WI38 (cell line): Measurements from ENCODE around the gene KLHL26.
"Not testable (repeated sequence)": the region's sequence is repeated elsewhere in the genome, so short reads cannot be mapped to it uniquely, and the experiment has no call there.

Experiments used
- H3K4me3 ChIP-seq: 2 replicates; pipeline ENCODE4 v1.5.1; 2011; ENCODE audit warnings: low read depth, mild to moderate bottlenecking, control low read depth, low read length
- TF ChIP-seq, protein P1 (sequence below): IDR thresholded peaks from 2 replicates; pipeline ENCODE4 v1.5.1; 2012; ENCODE audit warnings: low read depth, mild to moderate bottlenecking, control low read depth, low read length

Gene KLHL26

DNA sequence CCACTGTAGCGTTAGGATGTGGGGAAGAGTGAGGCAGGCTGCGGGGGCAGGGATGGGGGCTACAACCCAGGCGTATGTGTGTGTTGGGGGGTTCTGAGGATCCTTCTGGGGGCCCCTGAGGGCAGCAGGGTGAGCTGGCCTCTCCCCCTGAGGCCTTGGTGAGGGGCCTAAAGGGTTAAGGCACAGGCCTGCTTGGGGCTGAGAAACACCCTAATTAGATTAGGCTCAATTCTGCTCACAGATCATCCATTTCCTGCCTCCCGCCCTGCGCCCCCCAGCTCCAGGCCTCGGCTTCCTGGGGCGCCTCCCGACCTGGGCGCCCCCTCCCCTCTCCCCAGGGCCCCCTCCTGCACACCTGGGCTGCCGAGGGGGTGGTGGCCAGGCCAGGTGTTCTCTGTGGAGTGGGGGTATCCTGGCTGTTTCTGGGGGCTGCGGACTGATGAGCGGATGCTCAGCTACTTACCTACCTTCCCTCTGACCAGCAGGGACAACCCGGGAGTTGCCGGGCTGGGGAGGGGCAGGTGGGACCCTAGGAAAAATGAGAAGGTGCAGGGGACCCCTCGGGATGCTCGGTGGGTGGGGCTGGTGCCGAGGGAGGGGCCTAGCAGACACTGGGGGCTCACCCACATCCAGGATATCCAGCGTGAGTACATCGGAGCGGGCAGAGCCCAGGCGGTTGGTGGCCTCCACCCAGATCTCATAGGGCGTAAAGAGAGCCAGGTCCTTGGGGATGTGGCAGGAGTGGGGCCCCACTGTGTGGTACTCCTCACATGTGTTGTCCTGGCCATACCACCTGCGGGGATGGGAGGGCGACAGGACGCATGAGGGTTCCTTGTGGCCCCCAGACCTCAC is 38.8 kb upstream of the KLHL26 start:
- TF ChIP-seq, protein P1, sequence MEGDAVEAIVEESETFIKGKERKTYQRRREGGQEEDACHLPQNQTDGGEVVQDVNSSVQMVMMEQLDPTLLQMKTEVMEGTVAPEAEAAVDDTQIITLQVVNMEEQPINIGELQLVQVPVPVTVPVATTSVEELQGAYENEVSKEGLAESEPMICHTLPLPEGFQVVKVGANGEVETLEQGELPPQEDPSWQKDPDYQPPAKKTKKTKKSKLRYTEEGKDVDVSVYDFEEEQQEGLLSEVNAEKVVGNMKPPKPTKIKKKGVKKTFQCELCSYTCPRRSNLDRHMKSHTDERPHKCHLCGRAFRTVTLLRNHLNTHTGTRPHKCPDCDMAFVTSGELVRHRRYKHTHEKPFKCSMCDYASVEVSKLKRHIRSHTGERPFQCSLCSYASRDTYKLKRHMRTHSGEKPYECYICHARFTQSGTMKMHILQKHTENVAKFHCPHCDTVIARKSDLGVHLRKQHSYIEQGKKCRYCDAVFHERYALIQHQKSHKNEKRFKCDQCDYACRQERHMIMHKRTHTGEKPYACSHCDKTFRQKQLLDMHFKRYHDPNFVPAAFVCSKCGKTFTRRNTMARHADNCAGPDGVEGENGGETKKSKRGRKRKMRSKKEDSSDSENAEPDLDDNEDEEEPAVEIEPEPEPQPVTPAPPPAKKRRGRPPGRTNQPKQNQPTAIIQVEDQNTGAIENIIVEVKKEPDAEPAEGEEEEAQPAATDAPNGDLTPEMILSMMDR: no peak
- H3K4me3 ChIP-seq: no peak overlapping the region

DNA sequence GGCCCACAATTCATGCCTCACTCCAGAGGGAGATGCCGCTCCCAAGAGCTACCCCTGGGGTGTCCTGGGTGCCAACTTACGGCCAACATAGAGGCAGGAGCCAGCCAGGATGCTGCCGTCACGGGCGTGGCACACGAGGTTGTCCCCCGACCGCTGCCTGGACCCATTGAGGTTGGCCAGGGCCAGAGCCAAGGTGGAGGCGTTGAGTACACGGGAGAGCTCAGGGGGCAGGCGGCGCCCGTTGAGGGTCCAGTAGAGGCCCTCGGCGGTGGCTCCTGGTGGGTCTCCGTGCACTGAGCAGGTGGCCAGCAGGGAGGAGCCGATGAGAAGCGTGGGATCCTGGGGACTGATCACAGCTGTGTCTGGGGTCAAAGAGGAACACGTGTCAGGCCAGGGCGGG is 37.3 kb upstream of the KLHL26 start:
- no peak overlapping the region for H3K4me3 ChIP-seq
- TF ChIP-seq, protein P1: no peak

DNA sequence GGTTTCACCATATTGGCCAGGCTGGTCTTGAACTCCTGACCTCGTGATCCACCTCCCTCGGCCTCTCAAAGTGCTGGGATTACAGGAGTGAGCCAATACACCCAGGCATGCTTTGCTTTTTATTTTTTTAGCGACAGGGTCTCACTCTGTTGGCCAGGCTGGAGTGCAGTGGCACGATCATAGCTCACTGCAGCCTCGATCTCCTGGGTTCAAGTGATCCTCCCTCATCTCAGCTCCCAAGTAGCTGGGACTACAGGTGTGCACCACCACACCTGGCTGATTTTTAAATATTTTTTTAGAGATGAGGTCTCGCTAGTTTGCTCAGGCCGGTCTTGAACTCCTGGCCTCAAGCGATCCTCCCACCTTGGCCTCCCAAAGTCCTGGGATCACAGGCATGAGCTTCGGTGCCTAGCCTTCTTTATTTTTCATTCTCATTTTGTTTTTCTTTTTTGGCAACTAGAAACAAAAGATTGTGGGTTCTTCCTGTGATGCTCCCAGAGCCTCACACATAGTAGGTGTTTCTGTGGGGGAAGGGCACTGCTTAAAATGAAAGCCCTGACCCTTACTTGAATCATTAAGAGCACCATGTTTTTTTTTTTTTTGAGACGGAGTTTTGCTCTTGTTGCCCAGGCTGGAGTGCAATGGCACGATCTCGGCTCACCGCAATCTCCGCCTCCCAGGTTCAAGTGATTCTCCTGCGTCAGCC is 36.0 kb upstream of the KLHL26 start:
- H3K4me3 ChIP-seq: not testable (repeated sequence)

DNA sequence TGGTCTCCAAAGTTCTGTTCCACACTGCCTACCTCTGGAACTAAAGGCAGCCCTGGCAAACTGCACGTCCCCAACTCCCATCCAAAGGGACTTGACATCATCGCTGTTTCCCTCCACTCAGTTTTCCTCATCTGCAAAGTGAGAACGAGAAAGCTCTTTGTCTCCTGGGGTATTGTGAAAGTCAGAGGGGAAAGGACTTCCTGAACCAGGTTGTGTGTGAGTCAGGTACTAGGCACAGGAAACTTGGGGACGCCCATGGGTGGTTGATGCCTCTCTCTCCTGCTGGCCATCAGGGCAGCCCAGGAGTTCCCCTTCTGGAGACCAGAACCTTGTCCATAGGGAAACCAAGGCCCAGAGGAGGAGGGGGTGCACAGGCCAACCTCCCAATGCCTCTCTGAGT is 35.0 kb upstream of the KLHL26 start:
- no peak overlapping the region for H3K4me3 ChIP-seq
- TF ChIP-seq, protein P1: no peak

DNA sequence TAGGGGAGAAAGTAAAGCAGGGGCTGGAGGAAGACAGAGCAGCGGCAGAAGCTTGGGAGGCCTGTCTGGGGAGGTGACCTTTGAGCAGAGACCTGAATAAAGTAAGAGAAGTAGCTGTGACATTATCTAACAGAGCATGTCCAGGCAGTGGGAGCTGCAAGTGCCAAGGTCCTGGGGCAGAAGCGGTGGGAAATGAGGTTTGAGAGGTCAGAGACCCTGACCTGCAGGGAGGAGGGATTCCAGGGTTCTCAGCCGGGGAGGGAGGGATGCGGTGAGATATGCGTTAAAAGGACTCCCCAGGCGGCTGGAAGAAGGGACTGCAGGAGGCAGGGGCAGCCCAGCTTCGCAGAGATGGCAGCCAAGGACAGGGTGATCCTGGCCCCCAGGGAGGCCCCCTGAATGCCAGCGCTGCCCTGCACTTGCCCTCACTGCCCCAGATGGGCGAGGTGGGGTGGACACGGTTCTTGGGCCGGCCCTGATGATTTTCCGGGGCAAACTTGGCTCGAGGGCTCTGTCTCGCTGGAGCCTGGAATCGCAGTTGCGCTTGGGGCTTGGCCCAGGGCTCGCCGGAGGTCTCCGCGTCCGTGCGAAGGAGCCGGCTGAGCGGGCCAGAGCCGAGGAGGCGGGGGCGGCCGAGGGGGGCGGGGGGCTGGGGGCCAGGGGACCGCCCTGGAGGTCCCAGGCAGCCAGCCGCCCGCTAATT is 33.4 kb upstream of the KLHL26 start:
- TF ChIP-seq, protein P1: peak; percentile 48
- H3K4me3 ChIP-seq: no peak overlapping the region

DNA sequence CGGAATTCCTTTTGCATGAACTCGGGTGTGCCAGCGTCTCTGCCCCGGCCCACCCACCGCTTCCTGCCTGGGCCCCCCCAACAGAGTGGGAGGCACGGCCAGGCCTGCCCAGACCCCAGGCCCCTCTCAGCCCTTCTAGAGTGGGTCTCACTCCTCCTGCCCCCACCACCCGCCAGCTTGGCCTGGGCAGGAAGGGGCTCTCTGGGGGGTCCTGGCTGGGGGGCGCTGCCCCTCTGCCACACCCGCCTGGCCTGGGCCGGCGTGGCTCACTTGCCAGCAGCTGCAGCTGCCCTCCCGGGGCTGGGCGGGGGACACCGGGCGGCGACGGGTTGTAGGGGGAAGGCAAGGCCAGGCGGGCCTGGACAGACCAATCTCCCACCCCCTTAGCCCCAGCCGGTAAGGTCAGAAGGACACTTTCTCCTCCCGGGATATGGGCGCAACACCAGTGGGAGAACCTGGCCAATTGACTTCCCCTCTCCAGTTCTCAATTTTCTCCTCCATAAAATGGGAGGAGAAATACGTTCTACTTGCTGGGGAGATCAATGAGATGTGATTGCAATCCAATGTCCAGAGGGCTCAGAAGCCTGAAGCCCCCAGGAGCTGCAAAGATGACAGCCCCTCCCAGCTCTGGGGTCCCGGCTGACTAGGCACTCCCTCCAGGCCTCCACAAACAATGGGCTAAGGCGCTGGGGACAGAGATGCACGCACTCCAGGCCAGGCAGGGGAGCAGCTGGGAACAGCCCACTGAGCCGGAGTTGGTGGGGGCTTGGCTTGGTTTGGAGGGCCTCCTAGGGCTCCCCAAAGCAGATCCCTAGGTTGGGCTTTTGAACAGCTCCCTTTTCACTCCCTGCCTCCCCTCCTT is 32.6 kb upstream of the KLHL26 start:
- no peak overlapping the region for H3K4me3 ChIP-seq
- TF ChIP-seq, protein P1: no peak

DNA sequence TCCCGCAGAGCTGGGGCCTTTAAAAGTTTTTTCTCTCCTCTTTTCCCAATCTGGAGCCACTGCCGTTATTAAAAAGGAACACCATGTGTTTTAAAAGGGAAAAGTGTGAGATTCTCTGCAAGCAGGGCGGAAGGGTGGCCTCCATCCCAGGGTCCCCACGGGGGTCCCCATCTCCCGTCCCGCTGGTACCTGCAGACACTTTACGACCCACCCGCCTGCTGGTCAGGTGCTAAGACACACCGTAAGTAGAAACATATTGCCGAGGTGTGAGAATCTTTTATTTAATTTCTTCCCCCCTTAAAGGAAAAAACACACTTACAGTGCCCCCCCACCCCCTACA is 32.0 kb upstream of the KLHL26 start:
- TF ChIP-seq, protein P1: no peak
- H3K4me3 ChIP-seq: no peak overlapping the region
